GM12878 (cell line): ENCODE data around the gene UCN2. TPM values are rescaled to one million over a fixed set of nuclear protein-coding genes. Genes with fewer than 3 reads are reported as not detected.

ENCODE experiments used
- ATAC-seq: fragments of 200-7000 bp; cut with Tn5 transposase; 3 replicates; pipeline ENCODE4 v1.9.1; 2020; ENCODE audit warnings: mild to moderate bottlenecking, moderate library complexity
- BruUV-seq: library from RNA; stranded (reverse); fragments of 400-500 nt; replicated peaks from 2 replicates; lab custom pipeline; 2021; lab: Mats Ljungman, UMichigan
- CTCF ChIA-PET: fragments of 300-600 bp; sonication (Branson Sonifier 250); formaldehyde crosslinking; extraction: SDS; loops from one replicate; lab custom pipeline; 2021; ENCODE audit warnings: inconsistent platforms; lab: Yijun Ruan, JAX
- POLR2A ChIA-PET: fragments of 350-600 bp; formaldehyde crosslinking; extraction: SDS; loops from one replicate; lab custom pipeline; 2021; ENCODE audit warnings: inconsistent platforms; lab: Charles Lee
- RAD21 ChIA-PET: fragments of 300-600 bp; sonication (Branson Sonifier 250); formaldehyde crosslinking; loops from one replicate; lab custom pipeline; 2023; ENCODE audit warnings: antibody characterized with exemption; ENCODE audit not compliant: unreplicated experiment; lab: Charles Lee
- SMC1A ChIA-PET: fragments of 300-600 bp; sonication (Branson Sonifier 250); formaldehyde crosslinking; loops from one replicate; lab custom pipeline; 2023; ENCODE audit not compliant: unreplicated experiment, uncharacterized antibody; lab: Charles Lee
- DNase-seq: peaks from one replicate; pipeline ENCODE4 v3.0.0-alpha.2; 2011; ENCODE audit warnings: low read depth, low spot score
- FAIRE-seq: peaks from 3 replicates; lab custom pipeline; 2011; peaks lifted over from hg19 to GRCh38; lab: Jason Lieb, UNC
- H2AFZ ChIP-seq: 2 replicates; pipeline ENCODE4 v1.6.0; 2011; ENCODE audit warnings: low read depth, low read length, control low read depth; ENCODE audit not compliant: control insufficient read depth
- H3K27ac ChIP-seq: 2 replicates; pipeline ENCODE4 v1.5.1; 2011; ENCODE audit warnings: control low read depth; ENCODE audit not compliant: control insufficient read depth, insufficient read depth
- H3K27me3 ChIP-seq, 2 experiments: replicated peaks in 1 of 2; 2 replicates each; pipeline versions ENCODE4 v1.6.0 to v1.6.1; 2011; ENCODE audit warnings: low read length in 1 of 2; ENCODE audit not compliant: control insufficient read depth in 2 of 2, insufficient read depth in 2 of 2
- H3K36me3 ChIP-seq, 2 experiments: 2 replicates each; pipeline ENCODE4 v1.5.1; 2011; ENCODE audit warnings: low read length in 1 of 2; ENCODE audit not compliant: control insufficient read depth in 2 of 2, insufficient read depth in 2 of 2
- H3K4me1 ChIP-seq: 2 replicates; pipeline ENCODE4 v1.6.1; 2011; ENCODE audit warnings: mild to moderate bottlenecking, low read length, moderate library complexity, mixed read lengths; ENCODE audit not compliant: control insufficient read depth, insufficient read depth
- H3K4me2 ChIP-seq: 2 replicates; pipeline ENCODE4 v1.6.0; 2011; ENCODE audit warnings: control low read depth; ENCODE audit not compliant: control insufficient read depth, insufficient read depth
- H3K4me3 ChIP-seq: fragments of 200-600 bp; sonication (generic); 2 replicates; pipeline ENCODE4 v1.5.1; 2016
- H3K79me2 ChIP-seq: 2 replicates; pipeline ENCODE4 v1.6.0; 2011; ENCODE audit warnings: low read length; ENCODE audit not compliant: control insufficient read depth, insufficient read depth
- H3K9ac ChIP-seq: 2 replicates; pipeline ENCODE4 v1.8.0; 2011; ENCODE audit warnings: low read length, control low read depth, mixed read lengths; ENCODE audit not compliant: control insufficient read depth, insufficient read depth
- H3K9me3 ChIP-seq: replicated peaks from 3 replicates; pipeline ENCODE4 v1.5.1; 2011; ENCODE audit warnings: mild to moderate bottlenecking, low read length; ENCODE audit not compliant: control insufficient read depth, insufficient read depth
- H4K20me1 ChIP-seq: 2 replicates; pipeline ENCODE4 v1.6.0; 2011; ENCODE audit not compliant: control insufficient read depth, insufficient read depth
- HCFC1 ChIP-seq: fragments of 150-350 bp; IDR thresholded peaks from 2 replicates; pipeline ENCODE4 v1.6.1; 2014; ENCODE audit warnings: low read length
- HDAC6 ChIP-seq: fragments of 200-600 bp; sonication (generic); IDR thresholded peaks from one replicate; pipeline ENCODE4 v1.8.0; 2017; ENCODE audit warnings: antibody characterized with exemption; ENCODE audit not compliant: unreplicated experiment
- NR2C1 ChIP-seq: fragments of 450-650 bp; IDR thresholded peaks from 2 replicates; pipeline ENCODE4 v1.6.1; 2017; ENCODE audit warnings: antibody characterized with exemption, mild to moderate bottlenecking, moderate library complexity
- NR2F1 ChIP-seq: fragments of 450-650 bp; conservative IDR thresholded peaks from 2 replicates; pipeline ENCODE4 v1.6.1; 2017; ENCODE audit warnings: mild to moderate bottlenecking
- POLR2AphosphoS2 ChIP-seq: IDR thresholded peaks from 2 replicates; pipeline ENCODE4 v1.6.1; 2011; ENCODE audit warnings: low read depth, mild to moderate bottlenecking, low read length, improper control_type of control experiment, moderate library complexity
- STAT1 ChIP-seq: fragments of 450-650 bp; conservative IDR thresholded peaks from 2 replicates; pipeline ENCODE4 v1.6.1; 2014; ENCODE audit warnings: antibody characterized with exemption, mild to moderate bottlenecking
- SUPT20H ChIP-seq: IDR thresholded peaks from 2 replicates; pipeline ENCODE4 v1.6.1; 2011; ENCODE audit warnings: low read depth, mild to moderate bottlenecking, low read length, moderate library complexity, borderline replicate concordance; ENCODE audit not compliant: control insufficient read depth
- ZBTB40 ChIP-seq: fragments of 450-650 bp; IDR thresholded peaks from 2 replicates; pipeline ENCODE4 v1.6.1; 2016; ENCODE audit warnings: mild to moderate bottlenecking, moderate library complexity, borderline replicate concordance
- WGBS: methylation state at CpG from one replicate; pipeline ENCODE4 v1.1.6; 2016; ENCODE audit warnings: low lambda C conversion rate; ENCODE audit not compliant: insufficient replicate concordance, insufficient coverage; ENCODE audit errors: missing lambda C conversion rate; 5-methylcytosine and 5-hydroxymethylcytosine counted together
- in situ Hi-C: fragments of 300-500 bp; cut with MboI; formaldehyde crosslinking; loops from 9 replicates; pipeline ENCODE4 v1.14.3; 2018; ENCODE audit warnings: mixed read lengths
- intact Hi-C: fragments of 100-400 bp; cut with micrococcal nuclease; formaldehyde crosslinking; loops from one replicate; pipeline ENCODE4 v1.14.2; 2022; ENCODE audit not compliant: unreplicated experiment
- polyA plus RNA-seq, 11 experiments: library from polyadenylated mRNA; depleted of rRNA in 4 of 11; unstranded in 6 of 11; stranded (reverse) in 5 of 11; fragments of >200 nt; fragmentation: Nextera tagmentation in 4 of 11; fragmentation: Illumina TruSeq in 1 of 11; extraction: Ambion mirVana in 4 of 11; extraction: Trizol in 1 of 11; gene quantifications; 1 replicate in 1 of 11; 2 replicates in 10 of 11; pipeline versions ENCODE4 v1.2.1 to v1.2.3, GENCODE V29; 2011 to 2016; ENCODE audit warnings: inconsistent platforms in 2 of 11, missing spikeins in 2 of 11, low read depth in 1 of 11
- total RNA-seq, 4 experiments: library from RNA; depleted of rRNA in 3 of 4; stranded (reverse); fragments of >200 nt in 3 of 4; fragmentation: Illumina TruSeq in 1 of 4; extraction: Trizol in 1 of 4; gene quantifications; 2 replicates each; pipeline versions ENCODE4 v1.2.1 to v1.2.3, GENCODE V29; 2013 to 2021
- TF ChIP-seq, protein P1 (sequence below): IDR thresholded peaks from 2 replicates; pipeline ENCODE4 v1.6.1; 2011; ENCODE audit warnings: low read depth, mild to moderate bottlenecking, low read length, moderate library complexity, borderline replicate concordance; ENCODE audit errors: extremely low read depth

UCN2 gene
- total and polyA plus RNA-seq, 10 of the 15 experiments (the other 5 are each of a cell fraction or from before 2014, with no cell fraction given): 0.05 TPM; not detected in 9

GRCh38 chr3:48546203-48546829 lies 17.3 kb downstream of the UCN2 start:
- no peak for FAIRE-seq
- Histone ChIP-seq H3K36me3 (peaks cover 0 to 33% of the 10 kb centered on the region in 2 experiments; a peak in 2 of 4 replicates), H3K79me2 (peaks cover 6% of the 10 kb centered on the region), H3K9ac (no peak overlapping the region), H3K4me3 (no peak overlapping the region), H2AFZ (no peak overlapping the region), H3K27ac (no peak overlapping the region), H4K20me1 (no peaks in the 10 kb centered on the region), H3K9me3 (no peaks in the 10 kb centered on the region; the same call in 2 of the 3 replicates), H3K4me2 (no peak overlapping the region), H3K27me3 (no peaks in the 10 kb centered on the region)
- POLR2A ChIA-PET: no interaction called here
- SMC1A ChIA-PET: interaction anchor here (1.2 to 1.6 kb wide), 3 partner anchors 16 to 110 kb away, joined by 3 to 6 read pairs (median 6); a partner anchor contains a TSS
- CTCF ChIA-PET: interaction anchor here (1.0 to 16.3 kb wide), 2 partner anchors 109 to 146 kb away, joined by 3 to 239 read pairs; partner anchors contain the start of genes CCDC51 and TMA7
- intact Hi-C loops: loop anchor here (5.0 kb wide), 1 partner anchor 34 kb away; no protein-coding TSS in a partner anchor
- 87% methylated on average over 4 of the region's 4 CpGs for WGBS
- BruUV-seq: no TSS peak
- TF ChIP-seq POLR2AphosphoS2 (peak; percentile 66; the same call in 1 of the 2 replicates), NR2F1 (no peak)
- TF ChIP-seq, all 136 proteins: peak for 1
- RAD21 ChIA-PET: interaction anchor here (1.2 to 4.7 kb wide), 2 partner anchors 146 to 294 kb away, joined by 3 to 35 read pairs; no protein-coding TSS in a partner anchor
- DNase-seq: no peak
- H3K4me1 ChIP-seq: no peaks in the 10 kb centered on the region; the same call in 1 of the 2 replicates
- no peak for ATAC-seq
- in situ Hi-C loops: no loop called here

DNA sequence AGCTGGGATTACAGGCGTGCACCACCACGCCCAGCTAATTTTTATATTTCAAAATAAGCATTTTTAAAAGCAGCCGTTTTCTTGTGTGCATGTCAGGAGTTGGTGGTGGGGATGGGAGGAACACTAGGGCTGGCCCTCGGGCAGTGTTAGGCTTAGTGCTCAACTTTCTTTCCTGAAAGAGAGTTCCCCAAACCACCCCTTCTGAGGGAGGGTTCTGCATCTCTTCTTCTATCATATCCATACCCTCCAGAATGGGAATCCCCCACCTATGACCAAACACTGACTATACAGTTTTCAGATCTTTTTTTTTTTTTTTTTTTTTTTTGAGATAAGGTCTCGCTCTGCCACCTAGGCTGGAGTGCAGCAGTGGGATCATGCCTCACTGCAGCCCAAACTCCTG lies 19.4 kb downstream of the UCN2 start:
- ChIA-PET RAD21 (interaction anchor here (0.6 to 0.7 kb wide), 2 partner anchors 84 to 108 kb away, joined by 3 to 4 read pairs; no protein-coding TSS in a partner anchor), POLR2A (no interaction called here), SMC1A (interaction anchor here (0.6 to 2.0 kb wide), 3 partner anchors 10 to 265 kb away, joined by 3 to 7 read pairs (median 6); no protein-coding TSS in a partner anchor), CTCF (interaction anchor here (1.3 to 1.7 kb wide), 4 partner anchors 11 to 108 kb away, joined by 3 to 11 read pairs (median 6); no protein-coding TSS in a partner anchor)
- intact Hi-C loops (no loop called here), in situ Hi-C loops (no loop called here)
- no peak overlapping the region for H3K4me3 ChIP-seq
- H3K27ac ChIP-seq: no peak overlapping the region
- no peak for ATAC-seq
- H4K20me1 ChIP-seq: no peaks in the 10 kb centered on the region; the same call in 1 of the 2 replicates
- no peaks in the 10 kb centered on the region for H3K27me3 ChIP-seq
- no peak for FAIRE-seq
- 12% methylated on average over 4 of the region's 5 CpGs for WGBS
- no TSS peak for BruUV-seq
- no peaks in the 10 kb centered on the region for H3K4me1 ChIP-seq
- H3K9me3 ChIP-seq: no peaks in the 10 kb centered on the region; the same call in 2 of the 3 replicates
- no peak for DNase-seq
- H3K36me3 ChIP-seq: peaks cover 0 to 27% of the 10 kb centered on the region in 2 experiments; a peak in 2 of 4 replicates
- no peak overlapping the region for H3K4me2 ChIP-seq
- H3K79me2 ChIP-seq: no peaks in the 10 kb centered on the region
- no peak overlapping the region for H2AFZ ChIP-seq
- H3K9ac ChIP-seq: no peak overlapping the region
- TF ChIP-seq STAT1 (no peak), NR2C1 (no peak), HCFC1 (no peak), HDAC6 (no peak), SUPT20H (no peak), ZBTB40 (no peak)
- TF ChIP-seq, protein P1, sequence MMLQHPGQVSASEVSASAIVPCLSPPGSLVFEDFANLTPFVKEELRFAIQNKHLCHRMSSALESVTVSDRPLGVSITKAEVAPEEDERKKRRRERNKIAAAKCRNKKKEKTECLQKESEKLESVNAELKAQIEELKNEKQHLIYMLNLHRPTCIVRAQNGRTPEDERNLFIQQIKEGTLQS: no peak
